Right renal cortex interstitium (tissue), 3 donors: ENCODE results near the gene PKD1. TPM values are rescaled to one million over a fixed set of nuclear protein-coding genes. Genes with fewer than 3 reads are reported as not detected.

Experiments used
- DNase-seq, 3 donors: peaks; one replicate each; pipeline ENCODE4 v3.0.0-alpha.2; 2013; ENCODE audit warnings: low read depth in 3 of 3, low spot score in 2 of 3
- polyA plus RNA-seq, 3 donors: library from polyadenylated mRNA; unstranded; fragments of 120-200 nt; gene quantifications; one replicate each; pipeline ENCODE4 v1.2.1, GENCODE V29; 2013; ENCODE audit not compliant: insufficient read length in 3 of 3

PKD1 gene
- polyA plus RNA-seq, 3 donors: 53.0 to 59.6 (median 54.5) TPM

- no peak for DNase-seq
Measured at GRCh38 chr16:2170587-2171435, 35.1 kb upstream of the PKD1 start.

- no peak for DNase-seq
Measured at GRCh38 chr16:2170080-2170479, 34.4 kb upstream of the PKD1 start.

- DNase-seq: no peak
Measured at GRCh38 chr16:2167068-2167638, 31.5 kb upstream of the PKD1 start.

GRCh38 chr16:2166263-2167067 is 30.8 kb upstream of the PKD1 start:
- DNase-seq: no peak

GRCh38 chr16:2165861-2166260 is 30.2 kb upstream of the PKD1 start:
- DNase-seq: no peak

GRCh38 chr16:2163211-2163881 is 27.6 kb upstream of the PKD1 start:
- DNase-seq: no peak

GRCh38 chr16:2162676-2163118 is 27.0 kb upstream of the PKD1 start:
- no peak for DNase-seq

GRCh38 chr16:2161911-2162310 is 26.2 kb upstream of the PKD1 start:
- DNase-seq: no peak

- DNase-seq: no peak
Measured at GRCh38 chr16:2160915-2161551, 25.3 kb upstream of the PKD1 start.

GRCh38 chr16:2159175-2159838 is 23.6 kb upstream of the PKD1 start:
- DNase-seq: no peak

- DNase-seq: no peak
Measured at GRCh38 chr16:2158262-2158638, 22.6 kb upstream of the PKD1 start.

- DNase-seq: no peak
Measured at GRCh38 chr16:2157480-2158261, 22.0 kb upstream of the PKD1 start.

GRCh38 chr16:2156849-2157224 is 21.1 kb upstream of the PKD1 start:
- no peak for DNase-seq

GRCh38 chr16:2155977-2156848 is 20.5 kb upstream of the PKD1 start:
- no peak for DNase-seq

GRCh38 chr16:2155091-2155950 is 19.6 kb upstream of the PKD1 start, which contains the start of gene TRAF7:
TSS of gene TRAF7 (plus strand) at chr16:2155782. CDS start at chr16:2163921, 8,139 bp downstream.
- DNase-seq: peak; percentile 99 to 100 (median 100)

GRCh38 chr16:2154533-2155090 is 18.9 kb upstream of the PKD1 start:
- DNase-seq: no peak
